HL-60/S4 treated with retinoic acid at 250 ng/mL for 4 days and 3 days (cell line): Measurements from ENCODE around the gene MRPS23.

ENCODE experiments used
- in situ Hi-C: fragments of 300-500 bp; cut with MboI; formaldehyde crosslinking; loops from 2 replicates; pipeline ENCODE4 v1.7.0; 2022; ENCODE audit warnings: low sequenced_read_pairs

MRPS23 gene

DNA sequence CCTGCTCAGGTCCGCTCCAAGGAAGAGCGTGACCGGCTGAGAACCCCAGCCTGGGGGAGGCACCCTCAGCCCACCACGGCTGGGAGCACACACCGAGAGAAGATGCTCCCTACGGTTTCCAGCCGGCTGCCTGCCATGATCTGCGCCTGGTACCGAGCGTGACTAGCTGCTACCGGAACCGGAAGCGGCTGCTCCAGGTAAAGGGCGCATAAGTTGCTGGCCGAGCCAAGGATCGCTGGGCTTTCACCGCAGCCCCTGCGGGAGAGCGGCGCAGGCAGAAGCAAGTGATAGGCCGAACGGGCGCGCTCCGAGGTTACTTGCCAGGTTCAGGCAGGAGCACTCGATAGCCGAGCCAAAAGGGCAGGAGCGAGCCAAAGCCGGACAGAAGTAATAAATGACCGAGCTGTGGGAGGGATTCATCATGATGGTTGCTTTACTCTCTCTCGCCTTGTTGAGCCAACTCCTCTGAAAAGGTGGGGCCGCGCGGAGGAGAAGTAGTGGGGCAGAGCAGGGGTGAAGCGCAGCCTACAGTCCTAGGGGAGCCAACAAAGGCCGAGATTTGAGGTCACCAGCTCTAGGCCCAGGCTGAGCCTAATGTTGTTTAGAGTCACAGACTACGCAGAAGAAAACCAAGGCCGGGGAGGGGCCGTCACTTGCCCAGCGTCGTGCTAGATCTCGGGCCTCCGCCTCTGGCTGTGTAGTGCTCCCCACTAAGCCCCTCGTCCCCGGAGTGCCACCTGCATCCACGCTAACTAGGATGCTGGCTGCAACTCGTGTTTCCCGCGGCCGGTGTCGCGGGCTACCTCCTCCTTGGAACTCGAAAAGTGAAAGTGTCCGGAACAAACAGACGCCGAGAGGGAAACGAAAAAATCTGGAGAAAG is at the start of gene MRPS23:
Gene MRPS23 (minus strand): TSS at position 171 of the 881 bp plus-strand sequence. CDS start 34 bp downstream, at position 137.
- in situ Hi-C loops: loop anchor here (10.0 to 25.0 kb wide), 2 partner anchors 155 to 262 kb away; partner anchors contain the start of gene SRSF1

DNA sequence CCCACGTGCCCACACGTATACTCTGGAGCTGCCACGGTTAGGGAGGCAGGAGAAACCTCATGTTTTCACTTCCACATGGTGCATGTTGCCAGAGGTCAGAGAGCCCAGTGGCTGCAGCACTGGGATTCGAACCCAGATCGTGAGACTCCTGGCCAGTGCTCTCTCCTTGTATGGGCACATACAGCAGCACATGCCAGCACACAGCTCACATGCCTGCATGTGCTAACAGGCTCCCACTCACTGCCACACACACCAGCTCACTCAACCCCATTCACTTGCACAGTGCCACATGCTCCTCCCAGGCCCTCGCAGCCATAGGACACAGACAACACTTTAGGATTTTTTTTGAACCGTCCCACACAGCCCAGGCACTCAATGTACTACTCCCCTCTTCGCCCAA is 49.5 kb upstream of the MRPS23 start:
- in situ Hi-C loops: no loop called here

DNA sequence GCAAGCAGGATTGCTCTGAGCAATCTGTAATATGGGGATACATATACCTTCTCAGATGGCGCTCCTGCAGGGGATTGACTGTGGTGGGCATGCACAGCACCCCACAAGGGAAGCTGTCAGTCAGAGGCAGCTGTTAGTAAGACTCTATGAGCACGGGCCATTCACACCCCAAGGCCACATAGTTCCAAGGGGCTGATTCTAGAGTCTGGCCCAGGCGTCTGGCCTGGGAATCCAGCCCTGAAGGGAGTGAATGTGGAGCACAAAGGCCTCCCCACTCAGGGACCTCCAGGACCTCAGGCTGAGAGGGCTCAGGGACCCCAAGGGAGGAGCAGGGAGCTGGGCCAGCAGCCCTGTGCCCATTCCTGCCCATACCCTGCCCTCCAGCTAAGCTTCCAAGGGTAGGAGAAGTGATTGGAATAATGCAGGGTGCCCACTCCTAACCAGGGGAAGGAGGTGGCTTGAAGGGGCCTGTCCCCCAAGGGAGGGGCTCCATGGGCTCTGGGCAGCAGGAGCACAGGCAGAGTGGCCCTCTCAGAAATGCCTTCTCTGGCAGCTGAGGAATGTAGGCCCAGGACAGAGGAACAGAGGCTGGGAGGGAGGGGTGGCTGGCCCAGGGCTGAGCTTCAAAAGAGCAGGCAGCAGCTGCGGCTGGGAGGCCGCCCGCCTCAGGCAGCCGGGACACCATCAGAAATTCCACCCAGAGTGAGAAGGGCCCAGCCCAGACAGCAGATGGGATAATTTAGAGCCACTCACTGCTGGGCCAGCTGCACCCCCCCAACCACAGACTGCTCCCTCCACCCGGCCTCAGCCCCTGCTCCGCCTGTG is 48.9 kb upstream of the MRPS23 start:
- in situ Hi-C loops: no loop called here

DNA sequence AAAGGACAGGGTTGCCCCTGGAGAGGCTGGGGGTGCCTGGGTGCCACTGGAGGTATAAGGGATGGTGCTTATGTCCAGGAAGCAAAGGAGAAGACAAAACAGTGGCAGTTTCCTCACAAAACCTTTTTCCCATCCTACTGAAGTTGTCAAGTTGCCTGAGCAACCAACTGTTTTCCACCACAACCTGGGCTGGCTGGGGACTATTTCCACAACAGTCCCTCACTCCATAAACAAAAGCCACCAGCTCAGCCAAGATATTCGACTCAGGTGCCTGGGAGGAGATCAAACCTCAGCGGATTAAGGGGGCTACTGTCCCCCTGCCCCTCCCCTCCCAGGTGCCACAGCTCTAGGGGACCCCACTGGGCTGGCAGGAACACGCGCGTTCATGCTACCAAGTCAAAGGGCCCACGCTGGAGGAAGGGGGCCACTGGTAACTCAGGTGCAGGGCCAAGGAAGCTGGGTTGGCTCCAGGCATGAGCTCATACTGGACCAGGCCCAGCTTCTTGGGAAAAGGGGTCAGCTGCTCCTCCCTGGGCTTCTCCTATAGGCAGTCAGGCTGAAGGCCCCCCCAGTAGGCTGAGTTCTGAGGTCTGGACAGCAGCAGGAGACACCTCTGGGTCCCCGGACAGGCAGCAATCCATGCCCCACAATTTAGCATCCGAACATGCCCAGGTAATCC is 45.7 kb upstream of the MRPS23 start:
- in situ Hi-C loops: no loop called here

DNA sequence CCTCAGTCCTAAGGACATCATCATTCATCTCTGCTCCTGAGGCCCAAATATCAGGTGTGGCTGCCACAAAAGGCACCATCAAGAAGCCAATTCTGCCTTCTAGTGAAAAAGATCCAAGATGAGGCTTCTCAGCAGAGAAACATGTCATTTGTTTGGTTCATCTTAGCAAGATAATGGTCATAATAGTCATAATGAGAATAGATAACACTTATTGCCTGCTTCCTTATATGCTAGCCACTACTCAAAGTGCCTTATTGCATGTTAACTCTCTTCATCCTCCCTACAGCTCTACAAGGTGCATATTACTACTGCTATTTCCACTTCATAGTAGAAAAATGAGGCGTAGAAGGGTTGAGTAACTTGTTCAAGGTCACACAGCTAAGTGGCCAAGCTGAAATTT is 45.0 kb upstream of the MRPS23 start:
- in situ Hi-C loops: no loop called here

DNA sequence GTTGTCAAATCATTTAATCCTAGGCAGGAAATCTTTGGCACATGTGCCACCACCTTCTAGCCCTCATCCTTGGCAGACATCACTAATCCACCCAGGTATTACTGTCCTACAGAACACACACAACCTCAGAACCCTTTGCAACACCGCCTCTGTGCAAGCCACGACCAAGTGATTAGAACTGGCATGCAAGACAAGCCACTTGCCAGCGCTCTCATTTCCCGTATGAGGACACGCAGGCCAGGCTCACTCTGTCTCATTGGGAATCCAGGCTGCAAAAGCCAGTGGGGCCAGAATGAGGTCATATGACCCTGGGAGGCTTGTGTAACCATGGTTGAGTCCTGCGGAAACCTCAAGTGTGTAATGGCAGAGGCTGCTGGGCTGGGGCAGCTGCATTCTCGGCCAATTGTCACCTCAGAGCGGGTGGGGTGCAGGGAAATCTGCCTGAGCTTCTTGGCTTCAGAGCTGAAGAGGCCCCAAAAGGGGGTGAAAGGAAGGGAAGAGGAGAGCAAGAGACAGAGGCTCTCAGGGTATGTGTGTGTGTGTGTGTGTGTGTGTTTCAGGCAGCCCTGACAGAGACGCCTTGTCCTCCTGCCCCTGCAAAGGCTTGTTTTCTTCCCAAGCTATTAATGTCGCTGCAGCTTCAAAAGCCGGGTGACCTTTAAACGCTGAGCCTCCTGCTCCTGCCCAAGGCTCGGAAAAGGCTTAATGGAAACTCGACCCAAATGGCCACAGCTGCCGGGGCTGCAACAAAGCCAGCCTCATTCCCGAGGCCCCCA is 43.2 kb upstream of the MRPS23 start:
- in situ Hi-C loops: no loop called here

DNA sequence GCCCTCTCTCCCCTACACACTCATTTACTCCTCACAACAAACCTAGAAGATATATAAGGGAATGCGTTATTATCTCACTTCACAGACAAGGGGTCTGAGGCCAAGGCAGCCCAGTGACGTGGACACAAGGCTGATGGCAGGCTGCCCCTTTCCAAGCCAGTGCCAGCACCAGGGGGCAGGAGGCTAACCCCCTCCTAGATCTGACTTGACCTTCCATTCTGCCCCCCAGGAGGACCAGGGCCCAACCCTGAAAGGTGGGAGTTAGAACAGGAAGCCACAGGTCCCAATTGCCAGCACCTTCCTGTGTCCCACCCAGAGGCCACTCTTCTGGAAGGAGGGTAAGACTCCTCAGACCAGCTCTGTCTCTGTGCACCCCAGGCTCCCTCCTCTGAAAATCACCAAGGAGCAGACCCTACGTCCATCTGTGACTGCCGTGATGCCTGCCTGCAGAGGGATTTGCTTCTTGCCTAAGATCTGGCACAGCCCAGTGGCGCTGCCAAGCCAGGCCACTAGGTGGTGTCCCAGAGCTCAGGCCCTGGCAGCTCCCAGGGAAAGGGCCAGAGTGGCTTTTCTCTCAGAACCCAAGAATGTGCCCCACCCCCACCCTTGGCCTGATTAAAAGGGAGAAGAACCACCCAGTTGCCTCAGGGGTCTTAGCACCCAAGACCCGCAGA is 42.4 kb upstream of the MRPS23 start:
- in situ Hi-C loops: no loop called here

DNA sequence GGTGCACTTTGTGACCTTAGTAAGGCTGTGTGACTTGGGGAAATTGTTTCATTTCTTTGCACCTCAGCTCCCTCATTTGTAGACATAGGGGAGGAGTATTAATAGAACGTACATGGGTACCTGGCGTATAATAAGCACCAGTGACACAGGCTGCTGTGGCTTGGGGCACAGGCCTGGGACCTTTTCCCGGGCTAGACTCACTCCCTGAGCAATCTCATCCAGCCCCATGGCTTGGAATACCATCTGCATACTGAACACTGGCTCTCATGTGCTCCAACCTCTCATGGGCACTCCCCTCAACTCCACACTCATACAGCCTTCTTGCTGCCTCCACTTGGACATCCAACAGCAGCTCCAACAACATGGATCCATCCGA is 41.0 kb upstream of the MRPS23 start:
- in situ Hi-C loops: no loop called here

DNA sequence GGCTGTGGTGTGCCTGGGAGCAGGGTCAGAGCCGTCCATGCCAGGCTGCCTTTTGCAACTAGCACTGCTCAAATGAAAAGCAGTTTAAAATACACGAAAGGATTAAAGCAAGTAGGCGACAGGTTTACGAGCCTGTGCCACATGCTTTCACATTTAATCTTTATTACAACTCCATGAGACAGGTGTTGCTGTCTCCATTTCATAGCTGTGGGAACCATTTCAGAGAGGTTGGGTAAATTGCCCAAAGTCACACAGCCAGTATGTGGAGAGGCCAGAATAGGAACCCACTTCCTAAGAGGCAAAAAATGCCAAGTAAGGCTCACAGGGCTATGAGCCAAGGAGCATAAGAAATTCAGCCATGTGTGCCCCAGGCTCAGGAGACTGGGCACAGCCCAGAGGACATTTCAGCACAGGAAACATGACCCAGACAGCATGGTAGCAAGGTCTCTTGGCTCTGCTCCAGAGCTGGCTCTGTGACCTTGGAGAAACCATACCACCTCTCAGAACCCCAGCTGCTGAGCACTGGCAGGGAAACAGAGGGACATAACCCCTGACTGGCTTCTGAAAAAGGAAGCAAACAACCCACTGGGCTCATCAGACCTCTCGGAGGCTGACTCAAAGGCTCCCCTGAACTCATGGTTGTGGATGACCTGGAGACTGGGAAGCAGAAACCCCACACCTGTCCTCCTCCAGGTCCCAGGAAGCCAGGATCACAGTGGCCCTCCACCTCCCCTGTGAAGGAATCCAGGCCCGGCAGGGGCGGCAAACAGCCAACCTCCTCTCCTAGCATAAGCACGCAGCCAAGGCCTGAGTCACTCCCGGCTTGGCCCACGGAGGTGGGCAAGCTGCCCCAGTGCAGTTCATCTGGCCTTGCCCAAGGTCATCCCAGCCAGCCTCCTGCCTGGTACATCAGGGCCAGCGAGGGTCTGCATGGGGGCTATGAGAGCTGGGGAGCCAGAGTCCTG is 40.3 kb upstream of the MRPS23 start:
- in situ Hi-C loops: no loop called here

DNA sequence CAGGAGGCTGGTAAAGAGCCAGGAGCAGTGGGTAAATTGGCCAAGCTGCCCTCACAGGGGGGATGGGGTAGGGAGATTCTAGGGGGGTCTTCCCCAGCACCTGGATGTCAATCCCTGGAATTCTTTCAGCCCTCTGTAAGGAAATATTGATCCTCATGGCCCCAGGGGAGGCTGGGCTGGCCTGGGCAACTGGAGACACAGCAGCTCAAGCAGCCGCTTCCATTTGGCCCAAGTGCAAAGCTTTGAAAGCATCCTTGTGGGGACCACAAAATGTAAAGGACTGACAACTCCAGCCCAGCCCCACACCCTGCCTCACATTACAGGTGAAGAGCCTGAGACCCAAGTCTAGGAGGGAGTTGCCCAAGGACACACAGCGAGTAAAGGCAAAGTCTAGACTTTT is 39.4 kb upstream of the MRPS23 start:
- in situ Hi-C loops: no loop called here

DNA sequence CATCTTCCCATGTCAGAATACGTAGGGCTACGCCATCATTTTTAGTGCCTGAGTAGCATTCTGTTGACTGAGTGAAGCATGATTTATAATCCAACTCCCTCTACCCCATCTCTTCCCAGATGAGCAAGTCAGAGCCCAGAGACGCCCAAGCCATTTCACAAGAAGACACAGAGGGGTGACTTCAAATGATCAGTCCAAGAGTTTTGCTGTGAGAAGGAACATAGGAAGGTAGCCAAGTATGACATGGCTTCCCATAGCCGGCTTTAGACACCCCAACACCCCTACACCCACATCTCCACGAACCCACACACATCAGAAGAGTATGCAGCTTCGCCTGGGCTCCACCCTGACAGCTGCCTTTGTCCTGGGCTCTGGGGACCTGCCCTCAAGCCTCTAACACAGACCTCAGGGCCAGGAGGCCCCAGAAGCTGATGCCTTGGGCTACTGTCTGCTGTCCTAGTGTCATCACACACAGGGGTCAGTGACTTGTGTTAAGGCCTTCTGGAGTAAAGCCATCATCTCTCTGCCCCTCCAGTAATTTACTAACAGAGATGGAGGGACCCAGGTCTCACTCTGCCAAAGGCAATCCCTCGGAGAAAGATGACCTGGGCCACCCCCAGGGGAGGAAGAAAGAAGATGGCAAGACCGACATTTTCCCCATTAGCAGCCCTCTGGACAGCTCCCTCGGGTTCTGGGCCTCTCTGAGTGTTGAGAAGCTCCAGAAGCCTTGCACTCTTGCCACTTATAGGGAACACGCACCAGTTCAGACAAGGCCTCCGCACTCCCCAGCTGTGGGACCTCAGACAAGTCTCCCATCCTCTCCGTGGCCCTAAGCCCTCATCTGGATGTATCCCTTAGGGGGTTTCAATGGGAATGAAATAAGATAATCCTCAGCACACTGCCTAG is 38.7 kb upstream of the MRPS23 start:
- in situ Hi-C loops: no loop called here

DNA sequence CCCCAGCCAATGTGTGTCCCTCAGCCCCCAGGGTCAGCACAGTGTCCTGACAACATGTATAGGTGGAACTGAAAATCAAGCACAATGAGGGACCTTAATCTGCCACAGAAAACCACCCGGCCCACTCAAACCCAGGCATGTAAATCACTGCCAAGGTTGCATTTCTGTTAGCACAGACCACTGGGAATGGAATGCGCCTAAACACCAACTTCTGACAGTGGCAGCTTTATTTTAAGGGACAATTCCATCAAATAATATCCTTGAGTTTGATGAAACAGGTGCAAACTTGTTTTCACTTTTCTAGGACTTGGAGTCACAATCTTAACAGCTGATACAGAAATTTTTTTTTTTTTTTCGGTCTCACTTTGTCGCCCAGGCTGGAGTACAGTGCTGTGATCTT is 37.3 kb upstream of the MRPS23 start:
- in situ Hi-C loops: no loop called here

DNA sequence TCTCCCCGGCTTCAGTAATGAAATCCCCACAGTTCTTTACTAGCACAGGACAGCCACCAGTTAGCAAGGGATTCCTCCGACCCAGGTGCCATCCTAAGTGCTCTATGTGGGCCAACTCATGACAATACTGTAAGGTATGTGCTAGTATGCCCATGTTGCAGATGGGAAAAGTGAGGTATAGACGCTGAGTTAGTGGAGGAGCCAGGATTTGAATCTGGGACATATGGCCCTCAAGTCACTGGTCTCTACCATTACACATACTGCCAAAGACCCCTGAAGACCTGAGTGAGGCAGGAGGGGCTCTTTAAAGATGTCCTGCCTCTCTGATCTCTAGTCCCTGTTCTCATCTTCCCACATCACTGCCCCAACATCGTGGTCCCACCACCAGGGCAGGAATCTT is 36.2 kb upstream of the MRPS23 start:
- in situ Hi-C loops: no loop called here

DNA sequence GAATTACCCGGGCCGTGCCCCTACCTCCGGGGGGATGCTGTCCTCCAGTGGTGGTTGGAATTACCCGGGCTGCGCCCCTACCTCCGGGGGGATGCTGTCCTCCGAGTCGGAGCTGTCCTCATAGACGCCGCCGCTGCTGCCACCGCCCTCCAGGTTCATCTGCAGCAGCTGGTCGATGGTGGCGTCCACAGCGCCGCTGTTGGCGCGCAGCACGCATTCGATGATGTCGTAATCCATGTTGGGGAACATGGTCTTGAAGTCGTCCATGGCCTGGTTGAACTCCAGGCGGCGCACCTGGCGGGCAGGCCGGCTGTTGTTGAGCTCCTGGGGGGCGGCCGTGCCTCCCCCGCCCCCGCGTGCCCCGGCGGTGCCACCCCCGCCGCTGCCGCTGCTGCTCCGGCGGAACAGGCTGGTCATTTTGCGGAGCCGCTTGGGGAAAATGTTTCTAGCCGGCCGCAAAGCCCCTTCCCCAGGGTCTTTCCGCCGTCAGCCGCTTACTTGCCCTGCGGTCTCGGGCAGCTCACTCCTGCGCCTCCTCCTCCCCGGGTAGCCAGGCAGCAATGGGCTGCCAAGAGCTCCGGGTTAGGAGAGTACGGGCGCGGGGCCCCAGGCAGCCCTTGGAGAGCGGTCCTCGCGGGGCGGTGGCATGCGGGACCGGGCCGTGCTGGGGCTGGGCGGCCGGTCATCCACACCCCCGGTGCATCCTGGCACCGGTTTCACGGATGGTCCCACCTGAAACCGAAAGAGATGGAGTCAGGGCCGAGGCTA is 35.5 kb upstream of the MRPS23 start:
- in situ Hi-C loops: no loop called here

DNA sequence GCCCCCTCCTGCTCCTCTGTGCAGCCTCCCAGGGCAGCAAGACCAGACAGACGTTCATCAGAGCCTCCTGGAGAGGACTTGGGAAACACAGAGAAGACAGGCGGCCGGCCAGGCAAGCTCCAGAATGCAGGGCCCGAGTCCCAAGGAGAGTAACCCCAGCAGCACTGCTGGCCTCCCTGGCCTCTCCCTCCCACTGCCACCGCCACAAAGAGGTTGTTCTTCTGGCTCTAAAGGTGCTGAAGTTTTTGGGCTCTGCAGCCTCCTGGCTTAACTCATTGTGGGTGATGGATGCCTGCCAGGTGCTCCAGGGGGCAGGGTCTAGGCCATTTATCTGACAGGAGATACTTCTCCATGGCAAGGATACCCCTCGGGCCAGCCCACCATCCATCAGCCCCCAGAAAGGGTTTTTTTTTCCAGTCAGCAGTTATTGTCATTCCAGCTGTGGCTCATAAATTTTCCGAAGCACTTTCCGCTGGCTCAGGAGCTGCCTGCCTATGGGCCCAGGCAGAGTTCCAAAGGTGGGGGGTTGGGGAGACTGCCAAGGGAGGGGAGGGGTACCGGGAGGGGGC is 32.0 kb upstream of the MRPS23 start:
- in situ Hi-C loops: no loop called here

DNA sequence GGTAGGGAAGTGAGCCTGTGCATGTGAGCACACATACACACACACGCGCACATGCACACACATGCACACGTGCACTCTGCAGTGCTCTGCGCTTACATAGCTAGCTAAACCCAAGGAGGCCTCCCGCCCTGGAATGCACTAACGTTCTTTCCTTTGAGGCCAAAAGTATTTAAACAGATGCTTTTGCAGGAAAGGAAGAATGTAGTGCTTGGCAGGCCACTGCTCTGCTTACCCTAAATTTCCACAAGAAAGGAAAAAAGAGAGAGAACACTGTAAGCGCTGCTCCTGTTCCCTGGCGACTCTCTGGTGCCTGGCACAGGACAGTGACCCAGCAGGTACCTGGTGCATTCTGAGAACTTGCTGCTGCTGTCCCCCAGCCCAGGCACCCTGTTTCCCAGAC is 31.3 kb upstream of the MRPS23 start:
- in situ Hi-C loops: no loop called here

DNA sequence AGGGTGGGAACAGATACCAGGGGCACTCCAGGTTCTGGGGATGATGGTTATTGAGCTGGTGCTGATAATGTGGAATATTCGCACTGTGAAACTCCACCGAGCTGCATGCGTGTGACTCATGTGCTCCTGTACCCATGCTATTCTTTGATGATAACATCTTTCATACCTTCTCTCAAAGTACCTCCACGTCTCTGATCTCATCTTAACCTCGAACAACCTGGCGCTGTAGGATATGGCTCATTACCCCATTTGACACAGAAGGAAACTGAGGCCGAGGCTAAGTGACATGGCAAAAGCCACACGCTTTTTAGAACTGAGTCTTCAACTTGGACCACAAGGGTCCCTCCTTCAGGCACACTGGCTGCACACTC is 30.2 kb upstream of the MRPS23 start:
- in situ Hi-C loops: no loop called here
